Activated CD8-positive, alpha-beta memory T cell treated with anti-CD3 and anti-CD28 coated beads, Interleukin-2, amount 50 U/mL, for 4 hours (primary cell): ENCODE measurements around the gene SMTNL2.
"Not testable (repeated sequence)": the region's sequence is repeated elsewhere in the genome, so short reads cannot be mapped to it uniquely, and the experiment has no call there.

Source experiments
- DNase-seq: peaks from one replicate; pipeline ENCODE4 v3.0.0-alpha.2; 2020

SMTNL2 gene

DNA sequence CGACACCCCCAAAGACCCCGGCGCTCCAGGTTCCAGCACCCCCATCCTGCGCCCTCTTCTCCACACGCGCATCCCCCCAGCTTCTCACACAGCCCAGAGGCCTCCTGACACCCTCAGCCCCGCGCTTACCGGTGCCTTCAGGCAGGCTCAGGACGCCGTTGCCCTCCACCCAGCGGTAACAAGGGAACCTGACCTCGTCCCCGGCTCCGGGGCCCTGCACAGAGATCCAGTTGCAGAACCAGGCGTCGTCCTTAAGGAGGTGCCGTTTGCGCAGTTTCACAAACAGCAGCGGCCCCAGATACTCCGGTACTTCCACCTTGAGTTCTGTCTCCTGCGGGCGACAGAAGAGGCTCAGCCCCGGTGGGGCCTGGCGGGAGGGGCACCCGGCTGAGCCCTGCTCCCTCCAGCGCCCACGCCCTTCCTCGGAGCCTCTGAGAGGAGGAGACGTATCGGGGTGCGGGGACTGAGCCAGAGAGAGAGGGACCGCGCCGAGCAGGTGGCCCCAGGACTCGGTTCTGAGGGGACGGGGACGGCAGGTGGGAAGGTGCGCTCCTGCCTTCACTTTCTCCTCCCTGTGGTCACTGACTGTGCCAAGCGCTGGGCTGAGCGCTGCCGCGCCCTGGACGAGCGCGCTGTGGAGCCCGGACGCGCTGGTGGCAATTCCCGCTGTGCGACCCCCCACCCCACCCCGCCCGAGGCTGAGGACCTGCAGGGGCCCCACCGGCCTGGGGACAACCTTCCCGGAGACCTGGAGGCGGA is 55.2 kb downstream of the SMTNL2 start:
- not testable (repeated sequence) for DNase-seq

GRCh38 chr17:4640569-4641188 is 56.4 kb downstream of the SMTNL2 start:
- not testable (repeated sequence) for DNase-seq

DNA sequence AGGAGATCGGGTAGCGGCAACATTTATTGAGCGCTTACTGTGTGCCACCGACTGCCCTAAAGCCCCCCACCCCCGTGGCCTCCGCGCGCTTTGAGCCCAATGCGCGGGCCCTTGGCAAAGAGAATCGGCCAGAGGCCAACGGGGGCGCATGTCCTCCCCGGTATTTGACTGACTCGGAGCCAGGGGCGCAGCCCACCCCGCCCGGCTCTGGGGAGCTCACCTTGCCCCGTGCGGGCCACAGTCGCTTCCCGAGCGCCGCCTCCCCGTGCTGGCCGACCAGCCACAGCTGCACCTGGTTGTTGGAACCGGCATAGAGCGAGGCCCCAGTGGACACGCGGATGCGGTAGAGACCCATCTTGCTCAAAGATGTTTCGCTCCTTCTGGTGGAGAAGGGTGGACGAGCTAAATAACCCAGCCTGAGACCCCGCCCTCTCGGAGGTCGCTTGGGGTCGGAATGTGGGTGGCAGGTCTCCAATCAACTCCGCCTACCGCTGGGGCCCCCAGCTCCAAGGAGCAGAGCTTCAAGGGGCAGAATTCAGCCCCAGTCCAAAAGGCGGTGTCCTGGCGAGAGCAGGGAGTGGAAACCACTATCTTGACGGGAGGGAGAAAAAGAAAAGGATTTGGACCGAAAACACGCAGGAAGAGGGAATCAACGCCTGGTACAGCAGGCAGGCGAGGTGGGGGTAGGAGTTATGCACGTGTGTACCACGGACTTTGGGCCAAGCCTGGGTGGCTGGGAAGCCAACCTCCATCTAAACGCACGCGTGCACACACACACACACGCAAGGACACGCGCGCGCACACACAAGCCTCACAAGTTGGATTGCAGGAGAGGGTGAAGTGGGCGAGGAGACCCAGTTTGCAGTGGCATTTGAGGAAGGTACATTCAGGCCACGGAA is 57.2 kb downstream of the SMTNL2 start, which contains the start of gene ALOX15:
ALOX15 (minus strand) TSS at position 382 of the 899 bp plus-strand sequence; CDS start at position 355, 27 bp downstream.
- no peak for DNase-seq

- DNase-seq = no peak
These were observed 58.0 kb downstream of the SMTNL2 start for GRCh38 chr17:4642286-4642685.

- no peak for DNase-seq
These were observed 59.3 kb downstream of the SMTNL2 start for GRCh38 chr17:4643676-4644075.

GRCh38 chr17:4645642-4646041 is 61.3 kb downstream of the SMTNL2 start:
- no peak for DNase-seq

GRCh38 chr17:4648741-4649140 is 64.4 kb downstream of the SMTNL2 start:
- no peak for DNase-seq

- DNase-seq = no peak
These were observed 68.7 kb downstream of the SMTNL2 start for GRCh38 chr17:4652997-4653396.

DNA sequence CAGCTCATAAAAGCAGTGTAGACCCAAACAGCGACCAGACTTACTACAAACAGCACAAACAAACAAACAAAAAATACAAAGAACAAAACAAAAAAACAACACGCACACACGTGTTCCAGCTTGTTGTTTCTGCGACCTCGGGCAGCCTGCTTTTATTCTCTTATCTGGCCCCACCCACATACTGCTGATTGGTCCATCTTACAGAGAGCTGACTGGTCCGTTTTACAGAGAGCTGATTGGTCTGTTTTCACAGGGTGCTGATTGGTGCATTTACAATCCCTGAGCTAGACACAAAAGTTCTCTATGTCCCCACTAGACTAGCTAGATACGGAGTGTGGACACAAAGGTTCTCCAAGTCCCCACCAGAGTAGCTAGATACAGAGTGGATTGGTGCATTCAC is 71.6 kb downstream of the SMTNL2 start:
- DNase-seq = not testable (repeated sequence)

DNA sequence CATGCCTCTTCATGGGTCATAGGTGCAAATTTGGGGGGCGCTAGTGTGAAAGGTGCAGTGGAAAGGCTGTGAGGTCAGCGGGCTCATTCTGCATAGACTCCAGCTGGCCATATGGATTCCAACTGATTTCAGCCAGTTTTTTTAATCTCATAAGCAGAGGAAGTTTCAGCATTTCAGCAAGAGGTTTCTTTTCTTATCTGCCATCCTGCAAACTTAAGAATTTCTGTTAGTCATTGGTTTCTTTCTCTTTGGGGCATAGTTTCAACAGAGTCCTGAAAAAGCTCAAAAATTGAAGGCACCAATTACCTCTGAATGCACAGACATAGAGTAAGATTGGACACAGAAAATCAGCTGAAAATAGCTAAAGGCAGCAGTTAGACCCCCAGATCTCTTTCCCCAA is 73.3 kb downstream of the SMTNL2 start:
- no peak for DNase-seq
